SU-DHL-6 (cell line): ENCODE results near the gene AGAP1.

Source experiments
- EZH2phosphoT487 ChIP-seq: fragments of 200-600 bp; sonication (generic), shearing (Covaris generic); conservative IDR thresholded peaks from 2 replicates; pipeline ENCODE4 v1.6.1; 2018; ENCODE audit warnings: mild to moderate bottlenecking, antibody characterized with exemption, low read length, moderate library complexity, mixed read lengths
- TF ChIP-seq, protein P1 (sequence below): fragments of 200-600 bp; sonication (generic); IDR thresholded peaks from one replicate; pipeline ENCODE4 v1.5.1; 2017; ENCODE audit warnings: antibody characterized with exemption, mild to moderate bottlenecking, low read length, moderate library complexity; ENCODE audit not compliant: insufficient read depth, poor library complexity, severe bottlenecking

GRCh38 chr2:235453605-235454151 is 40.2 kb upstream of the AGAP1 start:
- TF ChIP-seq EZH2phosphoT487 = no peak
- TF ChIP-seq, protein P1, sequence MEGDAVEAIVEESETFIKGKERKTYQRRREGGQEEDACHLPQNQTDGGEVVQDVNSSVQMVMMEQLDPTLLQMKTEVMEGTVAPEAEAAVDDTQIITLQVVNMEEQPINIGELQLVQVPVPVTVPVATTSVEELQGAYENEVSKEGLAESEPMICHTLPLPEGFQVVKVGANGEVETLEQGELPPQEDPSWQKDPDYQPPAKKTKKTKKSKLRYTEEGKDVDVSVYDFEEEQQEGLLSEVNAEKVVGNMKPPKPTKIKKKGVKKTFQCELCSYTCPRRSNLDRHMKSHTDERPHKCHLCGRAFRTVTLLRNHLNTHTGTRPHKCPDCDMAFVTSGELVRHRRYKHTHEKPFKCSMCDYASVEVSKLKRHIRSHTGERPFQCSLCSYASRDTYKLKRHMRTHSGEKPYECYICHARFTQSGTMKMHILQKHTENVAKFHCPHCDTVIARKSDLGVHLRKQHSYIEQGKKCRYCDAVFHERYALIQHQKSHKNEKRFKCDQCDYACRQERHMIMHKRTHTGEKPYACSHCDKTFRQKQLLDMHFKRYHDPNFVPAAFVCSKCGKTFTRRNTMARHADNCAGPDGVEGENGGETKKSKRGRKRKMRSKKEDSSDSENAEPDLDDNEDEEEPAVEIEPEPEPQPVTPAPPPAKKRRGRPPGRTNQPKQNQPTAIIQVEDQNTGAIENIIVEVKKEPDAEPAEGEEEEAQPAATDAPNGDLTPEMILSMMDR = no peak
